KMS-11 (cell line): Measurements from ENCODE around the gene NFAT5.

Experiments
- H2AFZ ChIP-seq: fragments of 200-600 bp; sonication (generic); 2 replicates; pipeline ENCODE4 v1.6.1; 2016; ENCODE audit warnings: antibody characterized with exemption, mixed run types, low read depth
- H3K27ac ChIP-seq: fragments of 200-600 bp; sonication (generic); 2 replicates; pipeline ENCODE4 v1.6.1; 2016; ENCODE audit warnings: mild to moderate bottlenecking, mixed run types
- H3K27me3 ChIP-seq: fragments of 200-600 bp; sonication (generic); 2 replicates; pipeline ENCODE4 v1.6.1; 2017; ENCODE audit warnings: mild to moderate bottlenecking, low read depth, mixed run types, moderate library complexity; ENCODE audit not compliant: insufficient read depth
- H3K36me3 ChIP-seq: fragments of 200-600 bp; sonication (generic); 2 replicates; pipeline ENCODE4 v1.6.1; 2017; ENCODE audit warnings: mild to moderate bottlenecking, mixed run types; ENCODE audit not compliant: insufficient read depth
- H3K4me1 ChIP-seq: fragments of 200-600 bp; sonication (generic); 2 replicates; pipeline ENCODE4 v1.6.1; 2016; ENCODE audit warnings: mild to moderate bottlenecking, low read depth, mixed run types; ENCODE audit not compliant: poor library complexity, severe bottlenecking
- H3K4me2 ChIP-seq: fragments of 200-600 bp; sonication (generic); 2 replicates; pipeline ENCODE4 v1.7.0; 2016; ENCODE audit warnings: mild to moderate bottlenecking, mixed run types
- H3K4me3 ChIP-seq: fragments of 200-600 bp; sonication (generic); IDR thresholded peaks from 2 replicates; pipeline ENCODE4 v1.6.1; 2017; ENCODE audit warnings: low read depth, low read length, mixed read lengths; ENCODE audit not compliant: insufficient read depth
- H3K79me2 ChIP-seq: fragments of 200-600 bp; sonication (generic); 2 replicates; pipeline ENCODE4 v1.6.1; 2016; ENCODE audit warnings: low read depth, mixed run types; ENCODE audit not compliant: insufficient read depth
- H3K9ac ChIP-seq: fragments of 200-600 bp; sonication (generic); 2 replicates; pipeline ENCODE4 v1.6.1; 2016; ENCODE audit warnings: mild to moderate bottlenecking, mixed run types
- H4K20me1 ChIP-seq: fragments of 200-600 bp; sonication (generic); 2 replicates; pipeline ENCODE4 v1.6.1; 2016; ENCODE audit warnings: mild to moderate bottlenecking, mixed run types; ENCODE audit not compliant: insufficient read depth
- TF ChIP-seq, protein P1 (sequence below): fragments of 200-600 bp; sonication (generic); conservative IDR thresholded peaks from 2 replicates; pipeline ENCODE4 v1.6.1; 2017; ENCODE audit warnings: low read depth, mild to moderate bottlenecking, antibody characterized with exemption, low read length, moderate library complexity, mixed read lengths

Gene NFAT5

DNA sequence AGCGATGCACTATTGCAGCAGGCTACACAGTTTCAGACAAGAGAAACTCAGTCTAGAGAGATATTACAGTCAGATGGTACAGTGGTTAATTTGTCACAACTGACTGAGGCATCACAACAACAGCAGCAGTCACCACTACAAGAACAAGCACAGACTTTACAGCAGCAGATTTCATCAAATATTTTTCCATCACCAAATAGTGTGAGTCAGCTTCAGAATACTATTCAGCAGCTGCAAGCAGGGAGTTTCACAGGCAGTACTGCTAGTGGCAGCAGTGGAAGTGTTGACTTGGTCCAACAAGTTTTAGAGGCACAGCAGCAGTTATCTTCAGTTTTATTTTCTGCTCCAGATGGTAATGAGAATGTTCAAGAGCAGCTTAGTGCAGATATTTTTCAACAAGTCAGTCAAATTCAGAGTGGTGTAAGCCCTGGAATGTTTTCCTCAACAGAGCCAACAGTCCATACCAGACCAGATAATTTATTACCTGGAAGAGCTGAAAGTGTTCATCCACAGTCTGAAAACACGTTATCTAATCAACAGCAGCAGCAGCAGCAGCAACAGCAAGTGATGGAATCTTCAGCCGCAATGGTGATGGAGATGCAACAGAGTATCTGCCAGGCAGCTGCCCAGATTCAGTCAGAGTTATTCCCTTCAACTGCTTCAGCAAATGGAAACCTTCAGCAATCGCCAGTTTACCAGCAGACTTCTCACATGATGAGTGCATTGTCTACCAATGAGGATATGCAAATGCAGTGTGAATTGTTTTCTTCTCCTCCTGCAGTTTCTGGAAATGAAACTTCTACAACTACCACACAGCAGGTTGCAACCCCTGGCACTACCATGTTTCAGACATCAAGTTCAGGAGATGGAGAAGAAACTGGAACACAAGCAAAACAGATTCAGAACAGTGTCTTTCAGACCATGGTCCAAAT lies 126.5 kb downstream of the NFAT5 start:
- H3K36me3 ChIP-seq: no peaks in the 10 kb centered on the region
- no peak overlapping the region for H3K9ac ChIP-seq
- peak overlapping the region; percentile 36; the same call in 1 of the 2 replicates for H3K4me2 ChIP-seq
- no peaks in the 10 kb centered on the region for H3K27me3 ChIP-seq
- no peak overlapping the region for H2AFZ ChIP-seq
- TF ChIP-seq, protein P1, sequence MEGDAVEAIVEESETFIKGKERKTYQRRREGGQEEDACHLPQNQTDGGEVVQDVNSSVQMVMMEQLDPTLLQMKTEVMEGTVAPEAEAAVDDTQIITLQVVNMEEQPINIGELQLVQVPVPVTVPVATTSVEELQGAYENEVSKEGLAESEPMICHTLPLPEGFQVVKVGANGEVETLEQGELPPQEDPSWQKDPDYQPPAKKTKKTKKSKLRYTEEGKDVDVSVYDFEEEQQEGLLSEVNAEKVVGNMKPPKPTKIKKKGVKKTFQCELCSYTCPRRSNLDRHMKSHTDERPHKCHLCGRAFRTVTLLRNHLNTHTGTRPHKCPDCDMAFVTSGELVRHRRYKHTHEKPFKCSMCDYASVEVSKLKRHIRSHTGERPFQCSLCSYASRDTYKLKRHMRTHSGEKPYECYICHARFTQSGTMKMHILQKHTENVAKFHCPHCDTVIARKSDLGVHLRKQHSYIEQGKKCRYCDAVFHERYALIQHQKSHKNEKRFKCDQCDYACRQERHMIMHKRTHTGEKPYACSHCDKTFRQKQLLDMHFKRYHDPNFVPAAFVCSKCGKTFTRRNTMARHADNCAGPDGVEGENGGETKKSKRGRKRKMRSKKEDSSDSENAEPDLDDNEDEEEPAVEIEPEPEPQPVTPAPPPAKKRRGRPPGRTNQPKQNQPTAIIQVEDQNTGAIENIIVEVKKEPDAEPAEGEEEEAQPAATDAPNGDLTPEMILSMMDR: no peak
- peak overlapping the region; percentile 44 for H3K27ac ChIP-seq
- H3K79me2 ChIP-seq: no peaks in the 10 kb centered on the region
- no peak overlapping the region for H3K4me3 ChIP-seq
- peaks cover 38% of the 10 kb centered on the region for H3K4me1 ChIP-seq
- no peaks in the 10 kb centered on the region for H4K20me1 ChIP-seq

DNA sequence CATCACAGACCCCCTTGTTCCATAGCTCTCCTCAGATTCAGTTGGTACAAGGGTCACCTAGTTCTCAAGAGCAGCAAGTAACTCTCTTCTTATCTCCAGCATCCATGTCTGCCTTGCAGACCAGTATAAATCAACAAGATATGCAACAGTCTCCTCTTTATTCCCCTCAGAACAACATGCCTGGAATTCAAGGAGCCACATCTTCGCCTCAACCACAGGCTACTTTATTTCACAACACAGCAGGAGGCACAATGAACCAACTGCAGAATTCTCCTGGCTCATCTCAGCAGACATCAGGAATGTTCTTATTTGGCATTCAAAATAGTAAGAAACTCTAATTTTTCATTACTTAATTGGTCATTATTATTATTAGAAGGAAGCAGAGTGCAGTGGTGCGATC lies 128.2 kb downstream of the NFAT5 start:
- no peaks in the 10 kb centered on the region for H4K20me1 ChIP-seq
- no peak overlapping the region for H3K4me3 ChIP-seq
- H3K36me3 ChIP-seq: no peaks in the 10 kb centered on the region
- no peaks in the 10 kb centered on the region for H3K79me2 ChIP-seq
- H3K27ac ChIP-seq: no peak overlapping the region
- H3K4me2 ChIP-seq: no peak overlapping the region
- TF ChIP-seq, protein P1: no peak
- H3K27me3 ChIP-seq: no peaks in the 10 kb centered on the region
- H2AFZ ChIP-seq: no peak overlapping the region
- peaks cover 38% of the 10 kb centered on the region for H3K4me1 ChIP-seq
- no peak overlapping the region for H3K9ac ChIP-seq

DNA sequence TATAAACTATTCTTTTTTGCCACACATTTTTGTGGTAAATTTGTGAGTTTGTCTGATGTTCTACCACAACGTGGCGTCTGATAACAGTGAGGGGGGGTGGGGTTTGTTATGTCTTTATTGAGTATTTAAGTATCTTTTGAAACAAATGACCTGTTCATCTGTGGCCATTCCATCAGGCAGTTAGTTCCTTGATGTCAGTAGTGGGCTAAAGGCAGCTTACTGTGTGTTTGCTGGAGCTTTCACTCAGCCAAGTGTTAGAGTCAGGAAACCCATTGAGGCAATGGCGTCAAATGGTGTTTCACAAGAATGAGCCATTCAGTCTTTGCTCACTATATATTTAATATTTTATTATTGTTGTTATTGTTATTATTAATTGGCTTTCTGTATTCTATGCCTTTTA lies 132.6 kb downstream of the NFAT5 start:
- Histone ChIP-seq H2AFZ (no peak overlapping the region), H3K27ac (no peak overlapping the region), H3K4me3 (no peak overlapping the region), H3K79me2 (no peaks in the 10 kb centered on the region), H3K4me1 (no peaks in the 10 kb centered on the region), H3K9ac (no peak overlapping the region), H3K4me2 (no peak overlapping the region), H3K36me3 (no peaks in the 10 kb centered on the region), H3K27me3 (no peaks in the 10 kb centered on the region), H4K20me1 (no peaks in the 10 kb centered on the region)
- TF ChIP-seq, protein P1: no peak

DNA sequence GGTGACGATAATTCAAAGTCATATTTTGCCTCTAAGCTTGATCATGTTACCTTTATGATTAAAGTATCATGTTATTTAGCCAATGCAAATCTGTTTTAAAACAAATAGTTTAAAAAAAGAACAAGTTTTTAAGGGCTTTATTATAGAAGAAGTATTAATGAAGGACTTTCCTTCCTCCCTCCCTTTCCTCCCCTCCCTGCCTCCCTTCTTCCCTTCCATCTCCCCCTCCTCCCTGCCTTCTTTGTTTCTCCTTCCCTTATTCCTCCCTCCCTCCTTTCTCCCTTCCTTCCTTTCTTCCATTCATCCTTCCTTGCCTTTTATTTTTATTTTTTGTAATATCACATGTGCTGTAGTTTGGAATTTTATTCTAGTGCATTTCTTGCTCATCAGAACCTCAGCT lies 134.1 kb downstream of the NFAT5 start:
- Histone ChIP-seq H3K27me3 (no peaks in the 10 kb centered on the region), H3K4me3 (no peak overlapping the region), H3K36me3 (no peaks in the 10 kb centered on the region), H3K4me2 (no peak overlapping the region), H3K27ac (no peak overlapping the region), H3K79me2 (no peaks in the 10 kb centered on the region), H2AFZ (no peak overlapping the region), H4K20me1 (no peaks in the 10 kb centered on the region), H3K4me1 (no peaks in the 10 kb centered on the region), H3K9ac (no peak overlapping the region)
- TF ChIP-seq, protein P1: no peak
